Measurements from ENCODE around the gene MYL5. TPM values are rescaled to one million over a fixed set of nuclear protein-coding genes. Genes with fewer than 3 reads are reported as not detected.
"Not testable (repeated sequence)": the region's sequence is repeated elsewhere in the genome, so short reads cannot be mapped to it uniquely, and the experiment has no call there.

Gene MYL5
- polyA plus RNA-seq, 1 donor from 2014 or later, result 15.1 TPM

- not testable (repeated sequence) for H3K4me3 ChIP-seq (ENCODE audit: low read length); H3K4me2 ChIP-seq (ENCODE audit: low read length); H3K27me3 ChIP-seq (ENCODE audit: insufficient read depth, low read depth, low read length); H3K9ac ChIP-seq (ENCODE audit: low read length); H3F3A ChIP-seq (ENCODE audit: insufficient read depth, low read length, poor library complexity, severe bottlenecking); H3K36me3 ChIP-seq (ENCODE audit: insufficient read depth, low read length); H3K9me3 ChIP-seq (ENCODE audit: low read length); H3K27ac ChIP-seq (ENCODE audit: low read length); H3K9me2 ChIP-seq (ENCODE audit: insufficient read depth, low read length); H2AFZ ChIP-seq (ENCODE audit: low read depth, low read length)
- Histone ChIP-seq H4K20me1 (ENCODE audit: insufficient read depth) (peaks cover 13% of the 10 kb centered on the region), H3K79me2 (replicated peaks; ENCODE audit: insufficient read depth, low read length) (peaks cover 27% of the 10 kb centered on the region)
Measured at GRCh38 chr4:730946-731904, 56.9 kb downstream of the MYL5 start.

Other genes starting within 250 kb of the MYL5 start
- gene ZNF721, start 175.4 kb upstream of the MYL5 start, polyA plus RNA-seq, result 43.3 and 47.1 TPM in 2 replicates
- gene PIGG, start 175.3 kb upstream of the MYL5 start, polyA plus RNA-seq, result 53.5 and 60.4 TPM in 2 replicates
- gene TMEM271, start 98.2 kb upstream of the MYL5 start, polyA plus RNA-seq, result 16.0 and 20.4 TPM in 2 replicates
- 3.2 and 6.1 TPM in 2 replicates for gene PDE6B, start 49.0 kb upstream of the MYL5 start, polyA plus RNA-seq
- 156 and 276 TPM in 2 replicates for gene ATP5ME, start 266 bp upstream of the MYL5 start, polyA plus RNA-seq
- not detected in 2 replicates for gene SLC49A3, start 14.6 kb downstream of the MYL5 start, polyA plus RNA-seq
- 117 and 131 TPM in 2 replicates for gene PCGF3, start 31.3 kb downstream of the MYL5 start, polyA plus RNA-seq
- 5.1 and 7.6 TPM in 2 replicates for gene CPLX1, start 151.6 kb downstream of the MYL5 start, polyA plus RNA-seq

Measured in neural cell (in vitro differentiated cells).